Measurements from ENCODE around the gene DCAF10. TPM values are rescaled to one million over a fixed set of nuclear protein-coding genes. Genes with fewer than 3 reads are reported as not detected.

The DCAF10 gene
- total and polyA plus RNA-seq, 2 of the 13 experiments (the other 11 are each of a cell fraction or from before 2014, with no cell fraction given), result 9.2 to 20.3 TPM

GRCh38 chr9:37784616-37785483 is 15.7 kb upstream of the DCAF10 start, which contains the start of gene EXOSC3 (continued):
- TF ChIP-seq ZNF431 (CRISPR knock-in tag; IDR thresholded peaks at IDR 0.05; ENCODE audit: borderline replicate concordance, low read depth) (no peak; the same call in 1 of the 2 replicates), THYN1 (CRISPR knock-in tag; IDR thresholded peaks at IDR 0.05; ENCODE audit: borderline replicate concordance, low read depth) (no peak), GPN1 (CRISPR knock-in tag; IDR thresholded peaks at IDR 0.05; ENCODE audit: borderline replicate concordance) (no peak), SP2 (CRISPR knock-in tag; IDR thresholded peaks at IDR 0.05) (peak; percentile 87), CREB1 (IDR thresholded peaks at IDR 0.05) (no peak), CREB1 (CRISPR knock-in tag; IDR thresholded peaks at IDR 0.05) (no peak), ZNF614 (CRISPR knock-in tag; IDR thresholded peaks at IDR 0.05; ENCODE audit: borderline replicate concordance) (peak; percentile 67; the same call in 1 of the 2 replicates), DNMT1 (CRISPR knock-in tag; IDR thresholded peaks at IDR 0.05) (0 out of 2 replicates have a peak, but pooled peaks have one; percentile 12), ZNF333 (CRISPR knock-in tag; IDR thresholded peaks at IDR 0.05; ENCODE audit: borderline replicate concordance) (no peak; the same call in 1 of the 2 replicates), NCOR1 (IDR thresholded peaks at IDR 0.05; ENCODE audit: borderline replicate concordance, low read length) (no peak), ZKSCAN8 (CRISPR knock-in tag; IDR thresholded peaks at IDR 0.05; ENCODE audit: borderline replicate concordance) (no peak), ARNTL (CRISPR knock-in tag; IDR thresholded peaks at IDR 0.05) (peak; percentile 55; the same call in 1 of the 2 replicates), ZNF260 (CRISPR knock-in tag; IDR thresholded peaks at IDR 0.05; ENCODE audit: borderline replicate concordance, low read depth) (no peak), ELF1 (CRISPR knock-in tag; IDR thresholded peaks at IDR 0.05) (peak; percentile 96), ZNF780A (CRISPR knock-in tag; IDR thresholded peaks at IDR 0.05) (no peak), IKZF4 (CRISPR knock-in tag; IDR thresholded peaks at IDR 0.05; ENCODE audit: borderline replicate concordance, low read depth, not compliant biosample characterization) (peak; percentile 93), MIXL1 (CRISPR knock-in tag; IDR thresholded peaks at IDR 0.05) (peak; percentile 44; the same call in 1 of the 2 replicates), AGO2 (optimal IDR thresholded peaks at IDR 0.05; ENCODE audit: low read depth, low read length) (peak; percentile 85), CHD4 (IDR thresholded peaks at IDR 0.05; ENCODE audit: borderline replicate concordance, low read length) (no peak), IKZF1 (IDR thresholded peaks at IDR 0.05) (no peak), SATB2 (CRISPR knock-in tag; IDR thresholded peaks at IDR 0.05) (no peak), ZNF501 (CRISPR knock-in tag; IDR thresholded peaks at IDR 0.05) (peak; percentile 85), MTA1 (CRISPR knock-in tag; IDR thresholded peaks at IDR 0.05; ENCODE audit: borderline replicate concordance) (no peak; the same call in 1 of the 2 replicates), ZNF136 (CRISPR knock-in tag; IDR thresholded peaks at IDR 0.05; ENCODE audit: low read depth) (no peak), TEAD2 (CRISPR knock-in tag; IDR thresholded peaks at IDR 0.05) (no peak)
- TF ChIP-seq, protein P1, sequence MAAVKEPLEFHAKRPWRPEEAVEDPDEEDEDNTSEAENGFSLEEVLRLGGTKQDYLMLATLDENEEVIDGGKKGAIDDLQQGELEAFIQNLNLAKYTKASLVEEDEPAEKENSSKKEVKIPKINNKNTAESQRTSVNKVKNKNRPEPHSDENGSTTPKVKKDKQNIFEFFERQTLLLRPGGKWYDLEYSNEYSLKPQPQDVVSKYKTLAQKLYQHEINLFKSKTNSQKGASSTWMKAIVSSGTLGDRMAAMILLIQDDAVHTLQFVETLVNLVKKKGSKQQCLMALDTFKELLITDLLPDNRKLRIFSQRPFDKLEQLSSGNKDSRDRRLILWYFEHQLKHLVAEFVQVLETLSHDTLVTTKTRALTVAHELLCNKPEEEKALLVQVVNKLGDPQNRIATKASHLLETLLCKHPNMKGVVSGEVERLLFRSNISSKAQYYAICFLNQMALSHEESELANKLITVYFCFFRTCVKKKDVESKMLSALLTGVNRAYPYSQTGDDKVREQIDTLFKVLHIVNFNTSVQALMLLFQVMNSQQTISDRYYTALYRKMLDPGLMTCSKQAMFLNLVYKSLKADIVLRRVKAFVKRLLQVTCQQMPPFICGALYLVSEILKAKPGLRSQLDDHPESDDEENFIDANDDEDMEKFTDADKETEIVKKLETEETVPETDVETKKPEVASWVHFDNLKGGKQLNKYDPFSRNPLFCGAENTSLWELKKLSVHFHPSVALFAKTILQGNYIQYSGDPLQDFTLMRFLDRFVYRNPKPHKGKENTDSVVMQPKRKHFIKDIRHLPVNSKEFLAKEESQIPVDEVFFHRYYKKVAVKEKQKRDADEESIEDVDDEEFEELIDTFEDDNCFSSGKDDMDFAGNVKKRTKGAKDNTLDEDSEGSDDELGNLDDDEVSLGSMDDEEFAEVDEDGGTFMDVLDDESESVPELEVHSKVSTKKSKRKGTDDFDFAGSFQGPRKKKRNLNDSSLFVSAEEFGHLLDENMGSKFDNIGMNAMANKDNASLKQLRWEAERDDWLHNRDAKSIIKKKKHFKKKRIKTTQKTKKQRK (IDR thresholded peaks at IDR 0.05; ENCODE audit: low read length), result no peak
- TF ChIP-seq, protein P2, sequence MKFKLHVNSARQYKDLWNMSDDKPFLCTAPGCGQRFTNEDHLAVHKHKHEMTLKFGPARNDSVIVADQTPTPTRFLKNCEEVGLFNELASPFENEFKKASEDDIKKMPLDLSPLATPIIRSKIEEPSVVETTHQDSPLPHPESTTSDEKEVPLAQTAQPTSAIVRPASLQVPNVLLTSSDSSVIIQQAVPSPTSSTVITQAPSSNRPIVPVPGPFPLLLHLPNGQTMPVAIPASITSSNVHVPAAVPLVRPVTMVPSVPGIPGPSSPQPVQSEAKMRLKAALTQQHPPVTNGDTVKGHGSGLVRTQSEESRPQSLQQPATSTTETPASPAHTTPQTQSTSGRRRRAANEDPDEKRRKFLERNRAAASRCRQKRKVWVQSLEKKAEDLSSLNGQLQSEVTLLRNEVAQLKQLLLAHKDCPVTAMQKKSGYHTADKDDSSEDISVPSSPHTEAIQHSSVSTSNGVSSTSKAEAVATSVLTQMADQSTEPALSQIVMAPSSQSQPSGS (CRISPR knock-in tag; IDR thresholded peaks at IDR 0.05), result peak; percentile 51; the same call in 1 of the 2 replicates

Data from HepG2 (cell line).